Measurements from ENCODE around the gene NFE2L2. TPM values are rescaled to one million over a fixed set of nuclear protein-coding genes. Genes with fewer than 3 reads are reported as not detected.

The NFE2L2 gene
- total RNA-seq, 1 experiment from 2014 or later: 26.3 TPM

DNA sequence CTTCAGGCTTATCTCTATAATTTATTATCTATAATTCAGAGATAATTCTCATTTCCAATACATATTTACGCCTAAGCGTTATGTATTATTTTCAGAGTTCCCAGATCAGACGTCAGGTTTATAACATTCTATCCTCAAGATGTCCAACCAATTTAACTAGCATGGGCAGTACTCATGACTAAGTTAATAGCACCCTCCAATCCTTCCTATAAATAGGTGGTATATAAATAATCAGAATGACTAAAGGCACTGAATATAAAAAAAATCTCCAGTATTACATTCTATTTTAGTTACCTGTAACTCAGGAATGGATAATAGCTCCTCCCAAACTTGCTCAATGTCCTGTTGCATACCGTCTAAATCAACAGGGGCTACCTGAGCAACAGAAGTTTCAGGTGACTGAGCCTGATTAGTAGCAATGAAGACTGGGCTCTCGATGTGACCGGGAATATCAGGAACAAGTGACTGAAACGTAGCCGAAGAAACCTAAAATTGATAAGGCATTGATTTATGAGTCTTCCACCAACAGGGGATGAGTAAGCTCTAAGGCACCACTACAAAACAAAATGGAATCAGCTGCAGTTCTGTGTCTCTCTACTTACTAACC, 32.3 kb downstream of the NFE2L2 start:
- POLR2A ChIA-PET: no interaction called here
- ATAC-seq (no peak), DNase-seq (ENCODE audit: low spot score) (no peak)
- TF ChIP-seq ELF4 (CRISPR knock-in tag; IDR thresholded peaks at IDR 0.05; ENCODE audit: low read depth) (no peak), CTCF (IDR thresholded peaks at IDR 0.05) (no peak), SP1 (CRISPR knock-in tag; conservative IDR thresholded peaks at IDR 0.05) (no peak), TEAD4 (CRISPR knock-in tag; IDR thresholded peaks at IDR 0.05) (no peak), STAT6 (CRISPR knock-in tag; conservative IDR thresholded peaks at IDR 0.05; ENCODE audit: low read depth) (no peak), GRHL2 (CRISPR knock-in tag; IDR thresholded peaks at IDR 0.05; ENCODE audit: insufficient replicate concordance, severe bottlenecking) (no peak), FOXK1 (CRISPR knock-in tag; IDR thresholded peaks at IDR 0.05) (no peak), ESRRA (CRISPR knock-in tag; IDR thresholded peaks at IDR 0.05; ENCODE audit: borderline replicate concordance) (no peak), TCF7 (CRISPR knock-in tag; IDR thresholded peaks at IDR 0.05; ENCODE audit: low read depth) (no peak), E2F1 (CRISPR knock-in tag; IDR thresholded peaks at IDR 0.05) (no peak), ZNF317 (CRISPR knock-in tag; IDR thresholded peaks at IDR 0.05; ENCODE audit: borderline replicate concordance, low read depth) (no peak), FOXP1 (CRISPR knock-in tag; IDR thresholded peaks at IDR 0.05; ENCODE audit: borderline replicate concordance) (no peak), ERG (CRISPR knock-in tag; IDR thresholded peaks at IDR 0.05) (no peak), ZNF281 (CRISPR knock-in tag; IDR thresholded peaks at IDR 0.05) (no peak), KAT7 (CRISPR knock-in tag; IDR thresholded peaks at IDR 0.05; ENCODE audit: borderline replicate concordance) (no peak), RORB (CRISPR knock-in tag; IDR thresholded peaks at IDR 0.05) (no peak)
- TF ChIP-seq, protein P1, sequence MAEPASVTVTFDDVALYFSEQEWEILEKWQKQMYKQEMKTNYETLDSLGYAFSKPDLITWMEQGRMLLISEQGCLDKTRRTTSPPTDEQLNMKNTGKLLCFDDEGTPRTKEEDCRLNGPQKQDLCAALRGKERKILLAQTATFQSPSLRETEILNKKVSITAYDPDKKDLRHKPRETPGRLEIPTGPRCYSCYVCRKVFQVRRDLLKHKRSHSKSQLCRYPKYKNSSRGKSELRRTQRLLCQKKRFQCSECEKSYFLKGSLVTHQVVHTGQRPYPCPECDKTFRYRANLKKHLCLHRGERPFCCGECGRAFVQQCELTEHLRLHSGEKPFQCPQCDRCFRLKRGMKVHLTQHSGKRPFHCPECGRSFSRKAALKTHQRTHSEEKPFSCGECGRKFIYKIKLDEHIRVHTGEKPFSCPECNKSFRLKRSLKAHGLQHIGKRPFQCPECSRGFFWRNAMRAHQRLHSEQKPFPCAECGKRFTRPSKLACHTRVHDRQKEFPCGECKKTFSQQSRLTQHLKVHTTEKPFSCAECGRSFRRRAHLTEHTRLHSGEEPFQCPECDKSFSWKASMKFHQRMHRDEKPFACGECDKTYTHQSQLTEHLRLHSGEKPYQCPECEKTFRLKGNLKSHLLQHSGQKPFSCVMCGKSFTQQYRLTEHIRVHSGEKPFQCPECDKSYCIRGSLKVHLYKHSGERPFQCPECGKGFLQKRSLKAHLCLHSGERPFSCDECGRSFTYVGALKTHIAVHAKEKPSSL (CRISPR knock-in tag; conservative IDR thresholded peaks at IDR 0.05): no peak
- Mint-ChIP-seq H3K36me3 (peaks cover 25% of the 10 kb centered on the region), H3K9me3 (no peaks in the 10 kb centered on the region), H3K27me3 (ENCODE audit: low read depth) (no peaks in the 10 kb centered on the region), H3K4me1 (peaks cover 4% of the 10 kb centered on the region; the same call in 1 of the 2 replicates), H3K27ac (no peak overlapping the region), H3K4me3 (no peak overlapping the region)
- CTCF ChIA-PET: no interaction called here
